HG03442 (cell line): ENCODE data around the gene CHURC1.

Experiments used
- ATAC-seq: cut with Tn5 transposase; IDR thresholded peaks from one replicate; pipeline ENCODE4 v1.9.1; 2021; ENCODE audit warnings: mild to moderate bottlenecking, moderate library complexity; ENCODE audit not compliant: unreplicated experiment

Gene CHURC1

GRCh38 chr14:64954491-64955240, 40.4 kb downstream of the CHURC1 start:
- no peak for ATAC-seq

DNA sequence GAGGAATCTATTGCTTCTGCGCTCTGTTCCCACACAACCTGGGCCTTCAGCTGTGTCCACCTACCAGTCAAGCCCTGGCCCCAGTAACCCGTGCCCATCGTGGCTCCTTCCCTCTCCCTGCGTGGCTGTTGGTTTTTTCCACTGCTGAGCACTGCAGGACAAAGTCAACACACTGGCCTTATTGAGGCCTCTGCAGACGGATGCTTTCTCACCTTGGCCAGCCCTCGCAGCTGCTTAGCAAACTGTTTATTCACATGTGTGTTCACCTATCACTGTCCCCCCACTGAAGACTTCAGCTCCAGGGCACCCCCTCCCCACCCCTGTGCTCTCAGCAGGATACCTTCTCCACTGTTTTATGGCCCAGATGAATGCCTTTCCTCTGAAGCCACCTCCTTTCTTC, 41.0 kb downstream of the CHURC1 start:
- no peak for ATAC-seq

- no peak for ATAC-seq
Measured at GRCh38 chr14:64956697-64957406, 42.6 kb downstream of the CHURC1 start.

DNA sequence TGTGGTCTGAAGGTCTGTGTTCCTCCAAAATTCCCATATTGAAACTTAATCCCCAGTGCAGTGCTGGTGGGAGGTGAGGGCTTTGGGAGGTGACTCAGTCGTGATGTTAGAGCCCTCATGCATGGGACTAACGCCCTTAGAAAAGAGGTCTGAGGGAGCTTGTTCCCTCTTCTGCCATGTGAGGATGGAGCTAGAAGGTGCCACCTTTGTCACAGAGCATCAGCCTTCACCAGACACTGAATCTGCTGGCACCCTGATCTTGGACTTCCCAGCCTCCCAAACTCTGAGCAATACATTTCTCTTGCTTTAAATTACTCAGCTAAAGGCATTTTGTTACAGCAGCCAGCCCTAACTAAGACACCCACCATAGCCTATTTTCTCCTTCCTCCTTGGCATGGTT, 43.9 kb downstream of the CHURC1 start:
- no peak for ATAC-seq

DNA sequence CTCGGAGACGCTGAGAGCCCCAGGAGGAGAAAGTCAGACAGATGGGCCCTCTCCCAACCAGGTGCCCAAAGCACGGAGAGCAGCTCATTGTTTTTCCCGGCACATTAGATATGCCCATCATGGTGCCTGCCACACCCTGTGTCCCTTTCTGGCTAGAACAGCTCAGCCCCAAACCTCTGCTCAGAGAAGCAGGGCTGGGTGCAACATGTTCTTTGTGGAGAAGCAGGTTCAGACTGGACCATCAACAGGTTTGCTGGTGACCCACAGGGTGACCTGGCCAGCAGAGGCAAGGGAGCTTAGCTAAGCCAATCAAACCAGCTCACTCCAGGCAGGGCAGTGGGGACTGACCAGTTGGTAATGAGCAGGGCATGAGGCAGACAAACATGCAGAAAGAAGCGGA, 44.5 kb downstream of the CHURC1 start:
- no peak for ATAC-seq

GRCh38 chr14:64960762-64961276, 46.6 kb downstream of the CHURC1 start:
- no peak for ATAC-seq

GRCh38 chr14:64963611-64964010, 49.4 kb downstream of the CHURC1 start:
- ATAC-seq: no peak

DNA sequence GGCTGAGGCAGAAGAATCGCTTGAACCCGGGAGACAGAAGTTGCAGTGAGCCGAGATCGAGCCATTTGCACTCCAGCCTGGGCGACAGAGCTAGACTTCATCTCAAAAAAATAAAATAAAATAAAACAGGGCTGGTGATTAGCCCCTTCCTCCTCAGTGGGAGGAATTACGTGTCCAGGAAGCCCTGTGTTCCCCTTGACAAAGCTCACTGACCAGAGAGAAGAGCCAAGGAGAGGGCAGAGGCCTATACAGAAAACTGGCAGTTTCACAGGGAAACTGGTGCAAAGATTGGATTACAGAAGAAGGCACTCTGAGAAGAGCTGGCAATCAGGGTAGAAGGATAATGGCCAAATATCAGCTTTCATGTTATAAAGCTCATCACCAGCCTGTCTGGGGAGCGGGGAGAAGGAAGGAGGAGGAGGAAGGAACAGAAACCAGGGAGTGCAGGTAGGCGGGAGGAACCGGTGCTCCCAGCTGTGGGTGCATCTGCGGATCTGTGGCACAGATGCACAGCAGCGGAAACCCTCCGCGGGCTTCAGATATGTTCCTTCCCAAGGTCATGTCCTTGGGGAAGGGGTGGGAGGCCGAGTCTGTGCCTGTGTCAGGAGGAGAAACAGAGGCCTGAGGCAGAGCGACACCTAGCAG, 51.2 kb downstream of the CHURC1 start:
- ATAC-seq: no peak

DNA sequence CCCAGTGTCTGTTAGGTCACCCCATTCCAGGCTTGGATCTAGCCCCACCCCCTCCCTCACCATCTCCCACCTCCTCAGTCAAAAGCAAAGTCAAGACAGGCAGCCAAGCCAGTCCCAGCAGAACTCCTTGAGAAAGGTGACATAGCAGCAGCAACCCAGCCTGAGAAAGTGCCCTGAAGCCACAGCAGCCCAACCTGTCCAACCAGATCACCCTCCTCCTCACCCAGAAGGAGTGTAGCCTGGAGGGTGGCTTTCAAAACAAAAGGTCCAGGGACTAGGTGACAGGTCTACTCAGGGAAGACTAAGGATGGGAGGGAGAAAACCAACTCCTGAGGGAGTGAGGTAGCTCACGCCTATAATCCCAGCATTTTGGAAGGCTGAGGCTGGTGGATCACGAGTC, 52.7 kb downstream of the CHURC1 start:
- no peak for ATAC-seq

GRCh38 chr14:64968167-64968566, 53.9 kb downstream of the CHURC1 start:
- ATAC-seq: no peak

DNA sequence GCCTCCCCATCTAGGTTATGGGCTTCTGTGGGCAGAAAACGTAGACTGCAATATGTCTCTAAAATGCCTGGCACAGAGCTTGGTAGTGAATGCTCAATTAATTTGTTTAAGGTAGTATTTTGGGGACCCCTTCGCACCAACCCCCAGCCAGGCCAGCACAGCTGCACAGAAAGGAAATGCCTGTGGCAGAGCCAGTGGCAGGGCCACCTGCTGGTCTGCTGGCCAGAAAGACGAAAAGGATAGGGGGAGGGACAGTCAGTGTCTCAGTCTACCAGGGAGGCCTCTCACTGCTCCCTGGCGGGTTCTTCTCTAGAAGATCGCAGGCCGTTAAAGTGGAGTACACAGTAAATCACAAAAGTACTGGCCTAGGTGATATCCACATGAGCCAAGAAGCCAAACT, 54.4 kb downstream of the CHURC1 start:
- ATAC-seq: no peak

GRCh38 chr14:64970041-64970440, 55.8 kb downstream of the CHURC1 start:
- ATAC-seq: no peak

DNA sequence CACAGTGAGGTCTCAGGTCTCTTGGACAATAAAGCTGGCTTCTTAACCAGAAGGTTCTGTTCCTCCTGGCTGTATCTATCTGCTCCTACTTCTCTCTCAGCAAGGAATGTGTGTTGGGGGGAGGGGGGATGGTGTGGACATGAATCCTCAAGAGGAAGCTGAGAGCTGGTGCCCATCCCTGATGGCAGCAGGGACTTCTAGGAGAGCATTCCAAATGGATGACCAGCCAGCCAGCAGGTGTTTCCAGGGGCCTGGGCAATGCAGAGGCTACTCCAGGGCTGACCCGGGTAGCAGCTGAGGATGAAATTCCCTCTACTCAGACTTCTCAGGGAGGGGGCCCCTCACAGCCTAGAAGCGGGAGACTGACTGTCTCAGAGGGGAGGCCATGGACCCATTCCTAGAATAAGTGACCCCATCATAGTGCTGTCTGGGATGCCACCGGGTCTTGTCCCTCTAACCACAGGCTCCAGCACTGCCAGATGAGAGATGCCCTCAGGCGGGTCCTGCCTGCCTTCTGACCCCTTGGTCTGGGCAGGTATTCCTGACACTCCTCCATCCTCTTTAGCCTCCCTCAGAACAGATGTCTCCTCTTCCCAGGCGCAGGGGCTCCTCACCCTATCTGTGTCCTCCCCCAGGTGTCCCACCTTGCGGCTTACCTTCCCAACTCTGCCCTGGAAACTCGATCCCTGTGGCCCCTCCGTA, 56.7 kb downstream of the CHURC1 start:
- no peak for ATAC-seq

DNA sequence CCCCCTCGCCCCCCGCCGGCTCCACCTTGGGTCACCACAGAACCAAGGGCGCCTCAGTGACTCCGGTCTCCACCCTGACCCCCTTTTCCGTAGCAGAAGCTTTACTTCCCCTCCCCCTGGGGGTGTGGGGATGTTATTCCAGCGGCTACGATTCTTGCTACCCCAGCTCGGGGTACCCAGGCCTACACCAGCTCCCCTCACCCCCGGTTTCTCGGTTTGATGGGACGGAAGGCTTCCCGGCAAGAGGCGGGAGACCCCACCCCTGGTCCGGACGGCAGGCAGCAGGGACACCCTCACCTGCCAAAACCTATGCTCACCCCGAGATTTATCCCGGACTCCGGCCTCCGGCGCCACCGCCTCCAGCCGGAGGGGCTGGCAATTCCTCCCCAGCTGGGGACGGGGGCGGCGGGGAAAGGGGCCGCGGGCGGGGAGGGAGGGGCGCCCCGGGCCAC, 57.3 kb downstream of the CHURC1 start:
- ATAC-seq: no peak

- ATAC-seq: peak; percentile 44
Measured at GRCh38 chr14:64971943-64972791, 57.9 kb downstream of the CHURC1 start, which contains the start of gene RAB15. TSS of gene RAB15 (minus strand) at chr14:64972336. CDS start at chr14:64972076, 260 bp downstream.

GRCh38 chr14:64973026-64973442, 58.8 kb downstream of the CHURC1 start:
- no peak for ATAC-seq

DNA sequence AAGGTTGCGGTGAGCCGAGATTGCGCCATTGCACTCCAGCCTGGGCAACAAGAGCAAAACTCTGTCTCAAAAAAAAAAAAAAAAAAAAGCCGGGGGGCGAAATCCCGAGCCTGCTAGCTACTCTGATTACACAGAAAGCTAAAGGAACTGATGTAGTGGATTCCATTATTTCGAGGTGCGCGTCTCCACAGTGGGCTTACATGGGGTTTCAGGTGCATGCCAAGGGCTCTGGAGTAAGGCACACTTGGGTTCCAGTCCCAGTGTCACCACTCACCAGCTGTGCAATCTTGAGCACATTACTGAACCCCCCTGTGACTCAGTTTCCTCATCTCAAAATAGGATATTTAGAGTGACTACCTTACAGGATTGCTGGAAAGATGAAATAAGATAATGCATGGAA, 59.6 kb downstream of the CHURC1 start:
- no peak for ATAC-seq

- no peak for ATAC-seq
Measured at GRCh38 chr14:64974563-64974962, 60.3 kb downstream of the CHURC1 start.

GRCh38 chr14:64979336-64980074, 65.2 kb downstream of the CHURC1 start:
- ATAC-seq: no peak
